Choroid plexus epithelial cell (primary cell): ENCODE measurements around the gene ATP2B2.

Source experiments
- DNase-seq: peaks from one replicate; pipeline ENCODE4 v3.0.0-alpha.2; 2010; ENCODE audit warnings: low read depth
- H3K4me3 ChIP-seq: 2 replicates; pipeline ENCODE4 v1.5.1; 2011; ENCODE audit warnings: low read depth, mild to moderate bottlenecking, control low read depth, low read length, moderate library complexity
- CTCF ChIP-seq: conservative IDR thresholded peaks from 2 replicates; pipeline ENCODE4 v1.5.1; 2011; ENCODE audit warnings: low read depth, mild to moderate bottlenecking, control low read depth, inconsistent platforms, low read length, moderate library complexity

Gene ATP2B2

GRCh38 chr3:10489746-10490483 is 15.5 kb downstream of the ATP2B2 start:
- no peak for DNase-seq
- no peak overlapping the region for H3K4me3 ChIP-seq
- no peak for TF ChIP-seq CTCF

- DNase-seq, result no peak
- TF ChIP-seq CTCF, result no peak
- no peak overlapping the region for H3K4me3 ChIP-seq
Measured at GRCh38 chr3:10487988-10488633, 17.3 kb downstream of the ATP2B2 start.

- no peak for TF ChIP-seq CTCF
- no peak for DNase-seq
- H3K4me3 ChIP-seq, result no peak overlapping the region
Measured at GRCh38 chr3:10485806-10486205, 19.6 kb downstream of the ATP2B2 start.

- no peak for DNase-seq
- TF ChIP-seq CTCF, result no peak
- no peak overlapping the region for H3K4me3 ChIP-seq
Measured at GRCh38 chr3:10485380-10485779, 20.0 kb downstream of the ATP2B2 start.

GRCh38 chr3:10484709-10485108 is 20.7 kb downstream of the ATP2B2 start:
- TF ChIP-seq CTCF, result no peak
- no peak overlapping the region for H3K4me3 ChIP-seq
- no peak for DNase-seq

- H3K4me3 ChIP-seq, result no peak overlapping the region
- no peak for TF ChIP-seq CTCF
- DNase-seq, result no peak
Measured at GRCh38 chr3:10483686-10484345, 21.6 kb downstream of the ATP2B2 start.
